ENCODE results near the gene ATP2C1.

DNA sequence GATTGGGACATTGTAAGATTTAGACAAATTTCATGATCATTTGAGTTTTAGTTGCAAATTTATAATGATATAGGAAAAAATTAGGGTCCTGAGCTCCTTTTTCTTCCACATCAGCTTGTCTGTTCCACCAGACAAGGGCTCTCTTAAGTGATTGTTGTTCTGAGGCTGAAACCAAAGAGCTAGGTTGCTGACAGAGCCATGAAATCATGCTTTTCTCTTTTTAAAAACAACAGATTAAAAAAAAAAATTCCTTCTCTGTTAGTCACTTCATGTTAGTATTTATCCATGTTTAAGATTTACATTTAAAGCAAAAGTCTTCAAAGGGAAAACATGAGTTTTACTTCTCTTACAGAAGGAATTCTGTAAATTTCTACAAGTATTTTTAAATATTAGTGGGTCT is 56.8 kb downstream of the ATP2C1 start:
- TF ChIP-seq EZH2 (IDR thresholded peaks at IDR 0.05) = no peak
- no peak for TF ChIP-seq POLR2AphosphoS5 (IDR thresholded peaks at IDR 0.05; ENCODE audit: borderline replicate concordance, low read depth, low read length)
